Measurements from ENCODE around the gene MT1F.
"Not testable (repeated sequence)": the region's sequence is repeated elsewhere in the genome, so short reads cannot be mapped to it uniquely, and the experiment has no call there.

The MT1F gene

DNA sequence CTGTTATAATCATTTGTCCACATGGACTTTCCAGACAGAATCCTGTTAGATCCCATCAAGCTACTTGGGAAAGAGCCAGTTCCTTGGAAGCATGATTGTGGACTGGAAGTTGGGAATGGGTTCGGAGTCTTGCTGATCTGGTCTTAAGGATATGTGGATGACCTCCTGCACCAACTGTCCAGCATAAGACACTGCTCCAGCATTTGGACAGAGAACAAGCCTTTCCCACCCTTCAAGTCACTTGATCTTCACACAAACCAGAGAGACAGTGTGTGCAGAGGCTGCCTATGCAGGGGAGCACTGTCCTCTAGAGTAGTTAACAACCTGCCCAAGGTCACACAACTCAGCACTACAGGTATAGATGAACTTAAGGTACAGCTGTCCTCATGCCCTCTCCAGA is 11.9 kb upstream of the MT1F start:
- DNase-seq, result no peak

DNA sequence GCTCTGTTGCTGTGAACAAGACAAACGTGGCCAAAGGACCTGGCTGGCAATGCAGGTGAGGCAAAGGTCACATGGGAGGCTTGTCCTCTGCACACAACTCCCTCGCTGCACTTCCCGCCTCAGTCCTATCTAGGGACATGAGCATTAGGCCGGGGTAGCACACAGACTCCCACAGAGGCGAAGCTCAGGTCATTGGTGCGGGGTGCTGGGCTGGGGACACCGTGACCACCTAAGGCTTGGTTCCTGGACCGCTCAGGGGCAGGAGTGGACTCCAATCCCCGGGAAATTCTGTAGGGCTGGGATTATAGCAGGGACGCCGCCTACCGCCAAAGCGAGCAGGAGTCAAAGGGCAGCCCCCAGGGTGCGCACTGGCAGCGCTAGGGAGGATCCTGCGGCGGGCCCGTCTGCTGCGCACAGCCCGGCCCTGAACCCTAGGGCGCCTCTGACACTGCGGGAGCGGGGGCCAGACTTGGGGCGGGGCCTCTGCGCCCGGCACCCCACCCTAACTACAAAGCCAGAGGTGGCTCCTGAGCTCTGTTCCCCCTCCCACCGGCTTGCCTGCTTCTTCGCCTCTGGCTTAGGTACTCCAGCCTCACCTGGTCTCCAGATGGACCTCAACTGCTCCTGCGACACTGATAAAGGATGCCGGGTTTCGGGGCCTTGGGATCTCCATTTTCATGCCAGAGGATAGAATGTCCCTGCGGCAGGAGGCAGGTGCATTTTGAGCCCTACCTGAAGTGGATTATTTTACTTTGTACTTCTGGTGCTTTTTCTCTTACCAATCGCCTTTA is 9.9 kb upstream of the MT1F start:
- DNase-seq, result no peak

DNA sequence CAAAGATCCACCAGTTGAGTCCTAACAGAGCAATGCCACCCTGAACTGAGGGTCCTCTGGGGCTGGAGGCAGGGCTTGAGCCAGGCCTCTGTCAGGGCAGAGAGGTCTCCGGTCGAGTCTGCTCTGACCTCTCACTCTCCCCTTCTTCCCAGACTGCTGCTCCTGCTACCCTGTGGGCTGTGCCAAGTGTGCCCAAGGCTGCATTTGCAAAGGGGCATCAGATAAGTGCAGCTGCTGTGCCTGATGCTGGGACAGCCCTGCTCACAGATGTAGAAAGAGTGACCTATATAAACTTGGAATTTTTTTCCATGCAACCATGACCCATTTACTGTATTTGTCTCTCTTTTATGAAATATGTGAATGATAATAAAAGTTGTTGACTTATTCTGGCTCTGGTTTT is 8.5 kb upstream of the MT1F start:
- no peak for DNase-seq

DNA sequence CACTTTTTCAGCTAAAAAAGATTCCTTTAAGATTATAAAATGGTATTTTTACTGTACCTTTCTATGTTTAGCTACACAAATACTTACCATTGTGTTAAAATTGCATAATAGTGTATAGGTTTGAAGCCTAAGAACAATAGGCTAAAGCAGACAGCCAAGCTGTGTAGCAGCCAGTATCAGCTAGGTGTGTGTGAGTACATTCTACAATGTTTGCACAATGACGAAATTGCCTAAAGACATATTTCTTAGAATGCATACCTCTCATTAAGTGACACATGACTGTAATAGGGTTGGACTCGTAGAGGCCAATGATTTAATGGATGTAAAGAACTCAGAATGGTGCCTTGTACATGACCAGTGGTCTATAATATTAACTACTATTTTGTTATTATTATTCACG is 7.9 kb upstream of the MT1F start:
- DNase-seq, result no peak

DNA sequence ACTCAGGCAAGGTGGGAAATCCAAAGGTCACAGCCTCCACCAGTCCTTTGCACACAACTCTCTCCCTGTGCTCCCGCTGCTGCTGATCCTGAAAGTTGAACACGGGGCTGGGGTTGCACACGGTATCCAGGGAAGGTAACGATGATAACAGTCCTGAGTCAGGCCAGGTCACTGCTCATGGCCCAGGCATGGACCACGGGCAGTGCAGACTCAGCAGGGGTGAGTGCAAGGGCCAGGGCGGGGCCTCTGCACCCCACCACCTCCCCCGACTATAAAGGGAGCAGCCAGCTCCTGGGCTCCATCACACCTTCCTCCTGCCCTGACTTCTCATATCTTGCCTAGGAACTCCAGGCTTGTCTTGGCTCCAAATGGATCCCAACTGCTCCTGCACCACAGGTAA is 6.2 kb upstream of the MT1F start, which contains the start of gene MT1B:
MT1B (plus strand) TSS at position 301 of the 400 bp plus-strand sequence; CDS start at position 369, 68 bp downstream.
- DNase-seq, result no peak

DNA sequence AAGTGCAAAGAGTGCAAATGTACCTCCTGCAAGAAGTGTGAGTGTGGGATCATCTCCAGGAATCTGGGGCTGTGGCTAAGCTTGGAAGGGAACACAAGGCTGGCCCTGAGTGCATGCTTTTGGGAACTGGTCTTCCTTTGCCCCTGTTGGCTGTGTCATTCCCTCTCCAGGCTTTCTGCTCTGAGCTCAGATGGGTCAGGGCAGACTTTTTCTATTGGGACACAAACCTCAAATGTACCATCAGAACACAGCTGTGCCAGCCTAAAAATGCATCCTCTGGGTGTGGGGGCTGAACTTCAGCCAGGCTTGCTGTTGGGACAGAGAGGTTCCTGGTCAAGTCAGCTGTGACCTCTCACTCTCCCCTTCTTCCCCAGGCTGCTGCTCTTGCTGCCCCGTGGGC is 5.2 kb upstream of the MT1F start:
- no peak for DNase-seq

DNA sequence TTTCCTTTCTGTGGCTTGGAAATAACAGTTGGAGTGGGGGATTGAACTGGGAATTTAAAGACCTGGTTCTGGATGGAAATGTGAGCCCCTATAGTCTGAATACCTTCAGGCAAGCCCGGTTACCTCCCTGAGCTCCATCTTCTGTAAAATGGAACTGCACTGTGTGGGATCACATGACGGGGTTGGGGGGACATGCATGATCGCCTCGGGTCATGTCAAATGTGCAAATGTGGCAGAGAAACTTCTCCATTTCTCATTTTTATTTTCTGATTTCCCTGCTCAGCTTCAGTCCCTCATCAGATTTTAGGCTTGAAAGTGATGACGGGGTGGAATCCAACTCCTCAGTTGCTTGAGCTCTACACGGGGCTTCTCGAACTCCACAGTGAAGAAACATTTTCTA is 4.5 kb upstream of the MT1F start:
- no peak for DNase-seq

DNA sequence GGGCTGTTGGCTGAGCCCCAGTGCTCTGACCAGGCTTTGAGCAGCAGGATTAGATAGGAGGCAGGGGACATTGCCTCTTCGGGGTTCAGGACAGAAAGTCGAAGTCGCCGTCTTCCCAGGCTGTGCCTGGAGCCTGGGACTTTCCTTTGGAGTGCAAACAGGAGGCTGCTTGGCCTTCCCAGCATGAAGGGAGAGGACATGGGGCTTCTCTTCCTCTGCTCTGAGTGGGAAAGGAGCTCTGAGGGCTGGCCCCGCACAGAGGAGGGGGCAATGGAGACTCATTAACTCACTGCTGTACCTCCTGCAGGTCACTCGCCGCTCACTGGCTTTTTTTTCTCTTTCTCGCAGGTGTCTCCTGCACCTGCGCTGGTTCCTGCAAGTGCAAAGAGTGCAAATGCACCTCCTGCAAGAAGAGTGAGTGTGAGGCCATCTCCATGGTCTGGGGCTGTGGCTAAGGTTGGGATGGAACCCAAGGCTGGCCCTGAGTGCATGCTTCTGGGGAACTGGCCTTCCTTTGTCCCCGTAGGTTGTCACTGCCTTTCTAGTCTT is 642 bp downstream of the MT1F start:
- no peak for DNase-seq

DNA sequence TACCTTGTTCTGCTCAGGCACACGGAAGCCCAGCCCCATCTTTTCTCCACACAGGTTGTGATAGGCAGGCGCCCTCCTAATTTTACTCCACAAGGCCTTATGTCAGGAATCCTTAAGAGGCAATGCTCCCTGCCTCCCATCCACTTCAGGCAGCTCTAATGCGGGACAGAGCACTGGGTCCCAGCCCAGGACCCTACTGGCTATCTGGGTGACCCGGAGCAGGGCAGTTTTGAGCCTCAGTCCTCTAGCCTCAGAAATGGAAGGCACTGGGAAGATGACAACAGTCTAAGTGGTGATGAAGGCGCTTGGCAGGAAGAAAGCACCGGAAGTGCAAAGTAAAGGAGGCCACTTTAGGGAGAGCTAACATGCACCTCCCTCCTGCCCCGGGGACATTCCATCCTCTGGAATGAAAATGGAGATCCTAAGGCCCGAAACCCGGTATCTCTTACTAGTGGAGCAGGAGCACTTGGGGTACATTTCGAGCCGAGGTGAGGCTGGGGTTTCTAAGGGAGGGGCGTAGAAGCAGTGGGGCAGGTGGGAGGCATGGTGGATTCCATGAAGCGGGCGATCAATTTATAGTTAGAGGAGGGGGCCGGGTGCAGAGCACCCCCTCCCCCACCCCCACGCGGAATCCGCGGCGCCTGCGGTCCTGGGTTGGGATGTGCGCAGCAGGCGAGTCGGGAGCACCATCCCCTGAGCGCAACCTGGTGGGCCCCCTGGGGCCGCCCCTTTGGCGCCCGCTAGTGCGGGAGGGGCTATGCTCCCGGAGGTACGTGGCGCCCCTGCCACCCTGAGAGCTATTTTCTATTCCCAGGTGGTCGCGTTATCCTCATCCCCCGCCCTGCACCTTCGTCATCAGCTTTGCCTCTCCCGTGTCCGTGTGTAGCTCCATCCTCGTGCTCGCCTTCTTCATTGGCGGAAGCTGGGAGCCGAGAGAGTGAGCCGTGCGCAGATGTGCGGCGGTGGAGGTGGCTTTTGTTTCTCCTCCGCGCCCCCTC is 4.9 kb downstream of the MT1F start:
- DNase-seq, result no peak

DNA sequence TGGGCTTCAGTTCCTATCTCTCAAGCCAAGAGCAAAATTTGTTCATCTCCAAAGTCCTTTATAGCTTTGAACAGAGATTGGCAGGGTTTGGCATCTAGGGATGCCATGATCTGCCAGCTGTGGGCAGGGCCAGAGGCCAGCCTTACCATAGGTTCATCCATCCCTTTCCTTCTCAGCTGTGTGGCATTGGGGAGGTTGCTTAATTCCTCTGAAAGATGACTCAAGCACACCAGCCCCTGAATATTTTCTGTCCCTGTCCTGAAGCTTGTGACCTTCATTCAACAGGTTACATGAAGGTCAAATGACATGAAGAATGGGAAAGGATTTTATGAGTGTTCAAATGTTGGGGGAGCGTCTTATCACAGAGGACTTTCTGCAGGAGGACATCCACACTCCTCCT is 6.7 kb downstream of the MT1F start:
- DNase-seq, result no peak

DNA sequence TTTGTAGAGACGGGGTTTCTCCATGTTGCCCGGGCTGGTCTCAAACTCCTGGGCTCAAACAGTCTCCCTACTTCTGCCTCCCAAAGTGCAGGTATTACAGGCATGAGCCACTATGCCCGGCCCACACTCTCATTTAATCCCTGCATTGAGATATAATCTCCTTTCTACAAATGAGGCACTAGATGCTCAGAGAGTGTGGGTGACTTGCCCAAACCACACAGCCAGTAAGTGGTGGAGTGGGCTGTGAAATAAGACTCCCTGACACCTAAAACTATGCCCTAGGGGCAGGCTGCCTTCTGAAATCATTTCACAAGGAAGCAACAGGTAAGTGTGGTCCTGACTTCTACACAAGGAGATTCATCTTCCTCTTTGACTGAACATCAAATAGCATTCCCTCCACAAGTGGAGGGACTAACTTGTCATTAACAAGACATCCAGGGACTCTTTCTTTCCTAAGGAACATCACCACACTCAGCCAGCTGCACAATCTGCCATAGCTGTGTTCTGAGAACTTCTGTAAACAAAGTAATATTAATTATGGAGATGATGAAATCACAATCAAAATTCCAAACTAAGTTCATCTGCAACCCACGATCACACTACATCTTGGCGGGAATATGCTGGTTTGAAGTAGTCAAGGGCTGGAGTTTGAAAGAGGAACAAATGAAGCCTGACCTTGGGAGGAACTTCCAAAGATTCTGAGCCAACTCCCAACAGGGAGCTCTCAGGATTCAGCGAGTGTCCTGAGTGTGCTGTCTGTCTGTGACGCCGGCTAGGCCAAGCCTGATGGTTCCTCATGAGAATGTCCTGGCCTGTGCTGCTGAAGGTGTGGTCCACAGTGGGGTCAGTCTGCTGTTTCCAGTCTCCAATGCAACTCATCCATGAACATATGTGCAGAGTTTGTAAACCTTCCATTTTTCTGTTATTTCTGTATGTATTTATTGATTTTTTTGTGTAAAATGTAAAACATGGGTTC is 7.8 kb downstream of the MT1F start:
- DNase-seq, result not testable (repeated sequence)

DNA sequence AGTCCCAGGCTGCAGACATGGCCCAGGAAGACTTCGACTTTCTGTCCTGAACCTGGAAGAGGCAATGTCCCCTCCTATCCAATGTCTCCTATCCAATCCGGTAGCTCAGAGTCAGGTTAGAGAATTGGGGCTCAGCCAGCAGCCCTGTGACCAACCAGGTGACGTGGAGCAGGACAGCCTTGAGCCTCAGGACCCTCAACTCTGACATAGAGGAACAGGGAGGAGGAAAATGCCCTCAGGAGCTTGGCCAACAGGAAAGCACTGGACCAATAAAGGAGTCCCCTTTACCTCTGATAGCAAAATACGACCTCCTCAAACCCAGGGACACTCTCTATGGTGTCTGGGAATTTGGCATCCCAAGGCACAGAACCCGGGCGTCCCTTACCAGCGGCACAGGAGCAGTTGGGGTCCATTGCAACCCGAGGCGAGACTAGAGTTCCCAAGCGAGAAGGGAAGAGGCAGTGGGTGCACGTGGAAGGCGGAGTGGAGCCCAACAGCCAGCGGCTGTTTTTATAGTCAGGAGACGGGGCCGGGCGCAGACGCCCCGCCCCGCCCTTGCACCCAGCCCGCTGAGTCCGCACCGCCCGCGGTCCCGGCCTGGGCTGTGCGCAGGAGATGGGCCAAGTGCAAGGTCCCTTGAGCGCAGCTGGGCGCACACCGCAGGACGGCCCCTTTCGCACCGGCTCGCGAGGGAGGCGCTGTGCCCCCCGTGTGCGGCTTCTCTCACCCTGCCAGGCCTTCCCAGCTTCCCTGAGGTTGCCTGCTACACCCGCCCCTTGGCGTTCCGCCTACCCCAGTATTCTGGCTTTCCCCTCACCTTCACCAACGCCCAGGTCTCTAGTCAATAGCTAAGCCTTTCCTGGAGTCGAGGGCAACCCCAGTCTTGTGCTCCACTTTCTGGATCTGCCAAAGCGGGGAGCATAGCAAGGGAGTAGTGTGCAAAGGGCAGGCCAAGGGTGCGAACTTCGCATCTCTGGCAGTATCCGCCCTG is 10.1 kb downstream of the MT1F start, which contains the start of gene MT1G:
MT1G (minus strand) TSS at position 485 of the 991 bp plus-strand sequence; CDS start at position 413, 72 bp downstream.
- DNase-seq, result no peak

DNA sequence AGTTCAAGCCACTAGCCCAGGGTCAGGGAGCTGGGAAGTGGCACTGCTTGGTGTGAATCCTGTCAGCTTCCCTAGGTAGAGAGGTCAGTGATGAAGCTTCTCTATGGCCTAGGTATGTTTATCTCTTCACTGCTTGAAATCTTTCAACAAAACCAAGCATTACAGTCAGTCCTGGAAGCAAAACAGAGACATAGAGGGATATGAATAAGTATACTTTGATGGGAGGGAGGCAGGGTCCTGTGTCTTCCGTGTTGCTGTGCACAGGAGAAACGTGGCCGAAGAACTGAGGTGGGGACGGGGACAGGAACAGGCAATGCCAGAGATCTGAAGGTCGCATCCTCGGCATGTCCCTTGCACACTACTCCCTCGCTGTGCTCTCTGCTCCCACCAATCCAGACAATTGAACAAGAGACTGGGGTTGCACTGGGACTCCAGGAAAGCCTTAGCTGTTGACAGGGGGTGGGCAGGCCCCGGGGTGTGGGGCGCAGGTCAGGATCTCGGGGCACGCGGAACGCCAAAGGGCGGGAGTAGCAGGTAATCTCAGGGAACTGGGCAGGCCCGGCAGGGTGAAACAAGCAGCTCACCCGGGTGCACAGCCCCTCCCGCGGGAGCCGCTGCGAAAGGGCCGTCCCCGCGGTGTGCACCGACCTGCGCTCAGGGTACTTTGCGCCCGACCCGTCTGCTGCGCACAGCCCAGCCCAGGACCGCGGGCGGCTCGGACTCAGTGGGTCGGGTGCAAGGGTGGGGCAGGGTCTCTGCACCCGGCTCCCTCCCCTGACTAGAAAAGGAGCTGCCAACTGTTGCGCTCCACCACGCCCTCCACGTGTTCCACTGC is 11.5 kb downstream of the MT1F start, which contains the start of gene MT1H:
MT1H (plus strand) TSS at position 810 of the 835 bp plus-strand sequence. CDS start 71 bp downstream, outside the sequence.
- DNase-seq, result no peak

DNA sequence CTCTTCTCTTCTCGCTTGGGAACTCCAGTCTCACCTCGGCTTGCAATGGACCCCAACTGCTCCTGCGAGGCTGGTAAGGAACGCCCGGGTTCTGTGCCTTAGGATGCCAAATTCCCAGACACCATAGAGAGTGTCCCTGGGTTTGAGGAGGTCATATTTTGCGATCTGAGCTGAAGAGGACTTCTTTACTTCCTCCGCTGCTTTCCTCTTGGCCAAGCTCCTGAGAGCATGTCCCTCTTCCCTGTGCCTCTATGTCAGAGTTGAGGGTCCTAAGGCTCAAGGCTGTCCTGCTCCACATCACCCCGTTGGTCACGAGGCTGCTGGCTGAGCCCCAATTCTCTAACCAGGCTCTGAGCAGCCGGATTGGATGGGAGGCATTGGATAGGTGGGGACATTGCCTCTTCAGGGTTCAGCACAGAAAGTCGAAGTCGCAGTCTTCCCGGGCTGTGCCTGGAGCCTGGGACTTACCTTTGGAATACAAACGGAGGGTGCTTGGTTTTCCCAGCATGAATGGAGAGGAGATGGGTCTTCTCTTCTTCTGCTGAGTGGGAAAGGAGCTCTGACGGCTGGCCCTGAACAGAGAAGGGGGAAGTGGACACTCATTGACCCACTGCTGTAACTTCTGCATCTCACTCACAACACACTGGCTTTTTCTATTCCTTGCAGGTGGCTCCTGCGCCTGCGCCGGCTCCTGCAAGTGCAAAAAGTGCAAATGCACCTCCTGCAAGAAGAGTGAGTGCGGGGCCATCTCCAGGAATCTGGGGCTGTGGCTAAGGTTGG is 12.3 kb downstream of the MT1F start:
- DNase-seq, result no peak

DNA sequence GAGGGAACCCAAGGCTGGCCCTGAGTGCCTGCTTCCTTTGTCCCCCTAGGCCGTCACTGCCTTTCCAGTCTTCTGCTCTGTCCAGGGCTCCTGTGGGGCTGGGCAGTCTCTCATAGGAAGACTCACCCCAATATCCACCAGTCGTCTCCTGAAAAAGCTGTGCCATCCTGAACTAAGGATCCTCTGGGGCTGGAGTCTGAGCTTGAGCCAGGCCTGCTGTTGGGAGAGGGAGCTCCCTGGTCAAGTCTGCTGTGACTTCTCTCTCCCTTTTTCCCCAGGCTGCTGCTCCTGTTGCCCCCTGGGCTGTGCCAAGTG is 12.8 kb downstream of the MT1F start:
- no peak for DNase-seq

DNA sequence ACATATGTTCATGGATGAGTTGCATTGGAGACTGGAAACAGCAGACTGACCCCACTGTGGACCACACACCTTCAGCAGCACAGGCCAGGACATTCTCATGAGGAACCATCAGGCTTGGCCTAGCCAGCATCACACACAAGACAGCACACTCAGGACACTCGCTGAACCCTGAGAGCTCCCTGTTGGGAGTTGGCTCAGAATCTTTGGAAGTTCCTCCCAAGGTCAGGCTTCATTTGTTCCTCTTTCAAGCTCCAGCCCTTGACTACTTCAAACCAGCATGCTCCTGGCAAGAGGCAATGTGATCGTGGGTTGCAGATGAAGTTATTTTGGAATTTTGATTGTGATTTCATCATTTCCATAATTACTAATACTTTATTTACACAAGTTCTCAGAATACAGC is 13.9 kb downstream of the MT1F start:
- not testable (repeated sequence) for DNase-seq

DNA sequence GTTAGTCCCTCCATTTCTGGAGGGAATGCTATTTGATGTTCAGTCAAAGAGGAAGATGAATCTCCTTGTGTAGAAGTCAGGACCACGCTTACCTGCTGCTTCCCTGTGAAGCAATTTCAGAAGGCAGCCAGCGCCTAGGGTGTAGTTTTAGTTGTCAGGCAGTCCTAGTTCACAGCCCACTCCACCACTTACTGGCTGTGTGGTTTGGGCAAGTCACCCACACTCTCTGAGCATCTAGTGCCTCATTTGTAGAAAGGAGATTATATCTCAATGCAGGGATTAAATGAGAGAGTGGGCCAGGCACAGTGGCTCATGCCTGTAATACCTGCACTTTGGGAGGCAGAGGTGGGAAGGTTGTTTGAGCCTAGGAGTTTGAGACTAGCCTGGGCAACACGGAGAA is 14.4 kb downstream of the MT1F start:
- not testable (repeated sequence) for DNase-seq

DNA sequence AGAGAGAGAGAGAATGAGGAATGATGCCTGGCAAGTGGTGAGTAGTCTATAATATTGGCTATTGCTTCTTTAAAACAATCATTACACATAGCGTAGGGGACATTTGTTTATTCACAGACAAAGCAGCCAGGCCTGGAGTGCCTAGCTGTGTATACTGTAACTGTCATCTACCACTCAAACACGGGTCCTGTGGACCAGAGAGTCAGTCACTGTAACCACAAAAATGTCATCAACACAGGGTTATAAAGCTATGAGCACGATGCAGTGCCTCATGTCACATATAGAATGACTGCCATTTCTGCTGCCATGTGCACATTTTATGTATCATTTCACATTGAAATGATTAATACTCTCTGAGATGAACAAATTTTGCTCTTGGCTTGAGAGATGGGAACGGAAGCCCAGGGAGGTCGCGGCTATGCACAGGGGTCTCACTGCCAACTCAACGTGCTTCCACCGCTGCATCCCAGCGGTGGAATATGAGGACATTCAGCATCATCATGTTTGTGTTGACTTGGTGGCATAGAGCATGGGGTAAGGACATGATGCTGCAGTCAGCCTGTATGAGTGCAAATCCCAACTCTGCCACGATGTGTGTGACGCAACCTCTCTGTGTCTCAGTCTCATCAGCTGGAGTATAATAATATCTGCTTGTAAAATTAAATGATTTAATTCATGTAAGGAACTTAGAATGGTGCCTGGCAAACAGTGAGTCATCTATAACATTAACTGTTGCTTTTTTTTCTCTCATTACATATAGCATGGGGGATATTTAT is 15.2 kb downstream of the MT1F start:
- DNase-seq, result no peak

Data from AML-193 (cell line).